GM03348 (cell line): ENCODE results near the gene TUFM.
"Not testable (repeated sequence)": the region's sequence is repeated elsewhere in the genome, so short reads cannot be mapped to it uniquely, and the experiment has no call there.

ENCODE experiments used
- DNase-seq: peaks from one replicate; pipeline ENCODE4 v3.0.0; 2012; ENCODE audit warnings: low spot score

TUFM gene

DNA sequence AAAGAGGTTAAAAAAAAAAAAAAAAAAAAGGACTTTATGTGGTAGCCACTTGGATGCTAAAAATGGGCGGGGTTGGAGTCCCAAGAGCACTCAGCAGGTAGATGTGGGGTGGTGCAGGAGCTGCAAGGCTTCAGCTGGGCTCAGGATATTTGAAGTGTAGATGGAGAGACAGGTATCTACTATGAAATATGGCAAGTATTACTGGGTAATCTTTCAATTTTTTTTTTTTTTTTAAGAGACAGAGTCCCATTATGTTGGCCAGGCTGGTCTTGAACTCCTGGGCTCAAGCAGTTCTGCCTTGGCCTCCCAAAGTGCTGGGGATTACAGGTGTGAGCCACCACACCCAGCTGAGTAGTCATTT, 7.6 kb downstream of the TUFM start:
- DNase-seq = no peak

DNA sequence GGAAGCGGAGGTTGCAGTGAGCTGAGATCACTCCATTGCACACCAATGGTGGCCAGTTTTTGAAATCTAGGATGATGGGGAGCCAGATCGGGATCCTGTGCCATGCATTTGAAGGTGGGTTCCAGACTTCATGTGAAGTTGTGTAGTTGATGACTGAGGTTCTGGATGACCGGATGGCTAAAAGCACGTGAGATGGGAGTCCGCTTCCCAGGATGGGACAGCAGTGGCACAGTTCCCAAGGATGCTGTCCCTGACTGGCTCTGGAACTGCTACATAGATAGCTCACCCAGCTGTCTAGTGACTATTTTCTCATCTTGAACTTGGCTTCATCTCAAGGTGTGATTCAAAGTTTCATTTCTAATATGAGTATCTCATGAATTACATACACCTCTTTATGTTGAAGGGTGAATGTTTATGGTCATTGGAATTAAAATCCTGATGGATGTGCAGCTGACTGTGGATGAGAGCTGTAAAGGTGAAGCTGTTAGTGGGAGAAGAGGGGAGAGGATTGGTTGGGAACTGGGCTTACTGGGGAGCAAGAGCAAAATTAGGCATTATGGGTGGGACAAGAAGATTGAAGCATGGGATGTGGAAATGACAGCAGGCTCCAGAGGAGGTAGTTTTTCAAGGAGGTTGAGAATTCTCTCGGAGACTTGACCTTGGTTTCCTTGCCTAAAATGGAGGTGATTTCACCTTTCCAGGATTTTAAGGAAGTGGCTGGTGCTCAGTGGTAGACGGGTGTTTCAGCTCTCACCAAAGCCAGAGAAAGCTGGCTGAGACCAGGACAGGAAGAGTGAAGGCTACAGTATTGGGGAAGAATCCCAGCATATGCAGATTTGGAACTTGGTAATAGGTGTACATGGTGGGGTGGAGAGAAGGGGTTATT, 8.2 kb downstream of the TUFM start:
- no peak for DNase-seq

DNA sequence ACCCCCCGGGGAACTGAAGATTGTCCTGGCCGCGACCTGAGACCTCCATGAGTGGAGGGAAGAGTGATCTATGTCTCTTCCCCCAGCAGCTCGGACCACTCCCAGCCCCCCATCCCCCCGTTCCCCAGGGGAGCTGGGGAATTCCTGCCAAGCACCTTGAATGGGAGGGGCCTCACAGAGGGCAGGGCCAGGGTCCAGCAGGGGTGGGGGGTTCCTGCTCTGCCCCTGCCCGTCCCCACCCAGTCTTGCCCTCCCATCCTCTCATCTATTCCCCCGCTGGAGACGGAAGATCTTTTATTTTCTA, 9.4 kb downstream of the TUFM start:
- no peak for DNase-seq

DNA sequence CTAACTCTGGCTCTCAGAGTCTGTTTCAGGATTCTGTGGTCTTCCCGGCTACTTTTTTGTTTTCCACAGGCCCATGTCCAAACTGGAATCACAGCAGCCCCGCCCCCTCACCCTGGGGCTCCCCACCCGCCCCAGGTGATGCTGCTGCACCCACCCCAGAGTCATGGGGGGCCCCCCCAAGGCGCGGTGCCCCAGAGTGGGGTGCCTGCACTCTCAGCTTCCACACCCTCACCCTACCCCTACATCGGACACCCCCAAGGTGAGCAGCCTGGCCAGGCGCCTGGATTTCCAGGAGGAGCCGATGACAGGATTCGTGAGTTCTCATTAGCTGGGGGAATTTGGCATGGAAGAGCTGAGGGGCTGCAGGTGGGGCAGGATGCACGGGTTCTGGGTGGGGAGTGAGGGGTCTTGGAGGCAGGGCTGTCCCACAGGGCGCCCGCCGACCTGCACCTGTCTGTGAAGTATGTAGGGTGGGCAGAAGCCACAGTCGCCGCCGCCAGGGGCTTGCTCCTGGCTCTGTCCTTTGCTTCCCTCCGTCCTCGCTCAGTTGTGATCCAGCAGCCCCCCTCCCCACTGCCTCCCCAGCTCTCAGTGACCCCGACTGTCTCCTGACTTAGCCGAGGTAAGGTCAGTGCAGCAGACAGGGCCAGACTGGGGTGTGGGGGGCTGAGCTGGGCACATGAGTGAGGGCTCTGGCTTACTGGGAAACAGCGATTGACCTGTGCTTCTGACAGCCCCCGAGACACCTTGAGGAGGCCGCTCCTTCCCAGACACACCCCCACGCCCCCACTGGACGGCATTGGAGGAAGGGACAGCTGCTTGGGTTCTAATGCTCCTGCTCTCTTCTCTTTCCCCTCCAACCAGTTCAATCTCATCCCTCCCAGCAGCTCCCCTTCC, 10.0 kb downstream of the TUFM start:
- DNase-seq = no peak

DNA sequence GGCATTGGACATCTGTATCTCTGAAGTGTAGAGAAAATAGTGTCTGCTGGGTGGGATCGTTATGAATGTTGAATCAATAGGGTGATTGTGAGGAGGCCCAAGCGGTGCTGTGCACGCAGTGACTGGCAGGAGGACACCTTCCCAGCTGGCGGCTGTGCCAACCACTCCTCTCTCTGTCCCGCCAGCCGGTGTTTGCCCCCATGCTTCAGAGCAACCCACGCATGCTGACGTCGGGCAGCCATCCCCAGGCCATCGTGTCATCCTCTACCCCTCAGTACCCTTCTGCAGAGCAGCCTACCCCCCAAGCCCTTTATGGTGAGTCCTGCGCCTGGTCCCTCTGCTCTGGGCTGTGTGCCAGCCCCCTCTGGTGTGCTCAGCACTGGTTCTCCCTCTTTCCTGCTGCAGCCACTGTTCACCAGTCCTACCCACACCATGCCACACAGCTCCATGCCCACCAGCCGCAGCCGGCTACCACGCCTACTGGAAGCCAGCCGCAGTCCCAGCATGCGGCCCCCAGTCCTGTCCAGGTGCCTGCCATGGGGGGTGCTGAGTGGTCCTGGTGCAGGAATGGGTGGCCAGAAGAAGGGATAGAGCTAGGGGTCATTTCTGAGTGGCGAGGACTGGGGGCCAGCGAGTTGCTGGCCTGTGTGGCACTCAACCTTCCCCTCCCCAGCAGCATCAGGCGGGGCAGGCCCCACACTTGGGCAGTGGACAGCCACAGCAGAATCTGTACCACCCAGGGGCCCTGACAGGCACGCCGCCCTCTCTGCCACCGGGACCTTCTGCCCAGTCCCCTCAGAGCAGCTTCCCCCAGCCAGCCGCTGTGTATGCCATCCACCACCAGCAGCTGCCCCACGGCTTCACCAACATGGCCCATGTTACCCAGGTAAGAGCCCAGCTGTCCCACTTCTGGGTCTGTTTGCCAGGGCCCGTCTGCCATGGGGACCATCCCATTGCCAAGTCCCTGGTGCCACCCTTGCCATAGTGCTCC, 11.0 kb downstream of the TUFM start:
- DNase-seq = no peak

DNA sequence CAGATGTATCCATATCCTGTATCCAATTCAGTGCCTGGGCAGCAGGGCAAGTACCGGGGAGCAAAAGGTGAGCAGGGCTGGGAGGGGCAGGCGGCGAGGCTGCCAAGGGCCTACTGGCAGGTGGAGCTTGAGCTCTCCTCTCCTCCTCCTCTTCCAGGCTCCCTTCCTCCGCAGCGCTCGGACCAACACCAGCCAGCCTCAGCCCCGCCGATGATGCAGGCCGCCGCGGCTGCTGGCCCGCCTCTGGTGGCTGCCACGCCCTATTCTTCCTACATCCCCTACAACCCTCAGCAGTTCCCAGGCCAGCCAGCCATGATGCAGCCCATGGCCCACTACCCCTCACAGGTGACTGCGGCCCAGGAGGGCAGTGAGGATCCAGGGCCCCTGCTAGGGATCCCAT, 11.8 kb downstream of the TUFM start:
- DNase-seq = no peak

DNA sequence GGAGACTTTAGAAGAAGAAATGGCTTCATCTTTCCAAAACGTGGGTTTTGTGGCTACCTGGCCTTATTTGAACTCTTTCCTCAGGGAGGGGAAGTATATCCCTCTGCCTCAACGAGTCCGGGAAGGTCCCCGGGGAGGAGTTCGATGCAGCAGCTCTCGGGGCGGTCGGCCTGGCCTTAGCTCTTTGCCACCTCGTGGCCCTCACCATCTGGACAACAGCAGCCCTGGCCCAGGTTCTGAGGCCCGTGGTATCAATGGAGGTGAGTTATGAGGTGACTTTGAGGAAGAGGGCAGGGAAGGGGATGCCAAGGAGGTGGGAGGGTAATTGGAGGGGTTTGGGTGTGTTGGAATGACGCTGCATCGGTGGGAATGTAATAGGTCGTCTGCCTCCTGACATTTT, 15.6 kb downstream of the TUFM start:
- DNase-seq = no peak

DNA sequence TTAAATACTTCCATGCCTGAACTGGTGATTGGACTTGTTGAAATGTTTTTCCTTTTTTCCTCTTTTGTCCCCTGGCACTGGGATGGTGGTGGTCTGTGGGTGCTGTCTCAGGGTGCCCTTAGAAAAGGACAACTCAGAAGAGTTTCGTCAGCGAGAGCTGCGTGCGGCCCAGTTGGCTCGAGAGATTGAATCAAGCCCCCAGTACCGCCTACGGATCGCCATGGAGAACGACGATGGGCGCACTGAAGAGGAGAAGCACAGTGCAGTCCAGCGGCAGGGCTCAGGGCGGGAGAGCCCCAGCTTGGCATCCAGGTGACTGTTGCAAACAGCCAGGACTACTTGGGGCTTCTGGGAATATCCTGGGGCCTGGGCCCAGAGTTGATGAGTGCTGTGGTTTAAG, 16.4 kb downstream of the TUFM start:
- DNase-seq = no peak

DNA sequence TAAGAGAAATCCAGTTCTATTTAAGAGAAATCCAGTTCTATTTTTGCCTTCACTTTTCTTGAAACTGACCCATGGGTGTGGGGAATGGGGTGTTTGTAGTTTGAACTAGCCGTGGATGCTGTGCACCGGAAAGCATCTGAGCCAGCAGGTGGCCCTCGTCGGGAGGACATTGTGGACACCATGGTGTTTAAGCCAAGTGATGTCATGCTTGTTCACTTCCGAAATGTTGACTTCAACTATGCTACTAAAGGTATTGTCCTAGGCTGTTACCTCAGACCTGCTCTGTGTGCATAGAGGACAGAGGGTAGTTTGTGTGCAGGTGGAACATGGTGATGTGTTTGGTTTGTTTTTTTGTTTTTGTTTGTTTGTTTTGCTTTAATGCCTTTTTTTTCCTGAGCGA, 20.0 kb downstream of the TUFM start:
- no peak for DNase-seq

DNA sequence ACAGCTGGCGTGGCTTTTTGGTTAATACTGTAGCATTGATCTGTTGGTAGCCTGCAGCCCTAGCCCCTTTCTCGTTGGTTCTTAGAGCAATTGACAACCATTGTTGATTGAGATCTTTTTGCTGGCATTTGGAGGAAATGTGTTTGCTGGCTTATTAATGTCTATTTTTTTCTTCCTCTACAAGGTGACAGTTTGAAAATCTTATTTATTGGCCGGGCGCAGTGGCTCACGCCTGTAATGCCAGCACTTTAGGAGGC, 21.5 kb downstream of the TUFM start:
- no peak for DNase-seq

DNA sequence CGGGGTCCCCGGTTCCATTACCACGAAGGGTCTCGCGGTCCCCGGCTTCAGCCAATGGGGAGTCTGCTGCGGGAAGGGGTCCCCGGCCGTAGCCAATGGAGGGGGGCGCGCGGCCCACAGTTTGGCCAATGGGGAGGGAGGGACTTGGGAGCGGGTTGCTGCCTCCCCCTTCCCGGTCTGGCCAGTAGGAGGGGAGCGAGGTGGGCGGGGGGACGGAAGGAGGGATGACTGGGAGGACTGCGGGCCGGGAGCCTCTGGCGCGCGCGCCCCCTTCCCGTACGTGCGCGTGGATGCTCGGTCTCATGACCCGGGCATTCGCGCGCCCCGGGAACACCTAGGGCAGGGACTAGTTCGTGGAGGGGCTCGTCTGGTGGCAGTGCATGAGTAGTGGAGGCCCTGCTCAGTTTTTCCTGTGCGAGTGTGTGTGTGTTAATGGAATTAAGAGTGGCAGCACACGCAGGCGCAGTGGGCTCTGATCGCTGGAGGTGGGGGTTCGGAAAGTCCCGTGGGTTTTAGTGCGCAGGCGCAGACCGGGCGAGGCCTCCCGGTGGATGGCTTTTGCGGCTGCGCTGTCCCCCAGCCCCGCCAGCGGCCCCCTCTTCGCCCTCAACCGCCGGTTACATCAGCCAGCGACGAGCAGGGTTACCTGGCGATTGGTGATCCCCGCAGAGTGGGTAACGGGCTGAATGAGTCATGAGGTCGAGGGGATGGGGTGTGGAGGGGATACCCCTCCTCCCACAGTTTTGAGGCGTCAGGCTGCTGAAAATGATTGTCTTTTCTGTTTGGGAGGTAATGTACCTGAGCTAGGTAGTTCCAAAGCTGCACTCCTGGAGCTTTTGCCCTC, 22.1 kb downstream of the TUFM start:
- peak; percentile 98 for DNase-seq

DNA sequence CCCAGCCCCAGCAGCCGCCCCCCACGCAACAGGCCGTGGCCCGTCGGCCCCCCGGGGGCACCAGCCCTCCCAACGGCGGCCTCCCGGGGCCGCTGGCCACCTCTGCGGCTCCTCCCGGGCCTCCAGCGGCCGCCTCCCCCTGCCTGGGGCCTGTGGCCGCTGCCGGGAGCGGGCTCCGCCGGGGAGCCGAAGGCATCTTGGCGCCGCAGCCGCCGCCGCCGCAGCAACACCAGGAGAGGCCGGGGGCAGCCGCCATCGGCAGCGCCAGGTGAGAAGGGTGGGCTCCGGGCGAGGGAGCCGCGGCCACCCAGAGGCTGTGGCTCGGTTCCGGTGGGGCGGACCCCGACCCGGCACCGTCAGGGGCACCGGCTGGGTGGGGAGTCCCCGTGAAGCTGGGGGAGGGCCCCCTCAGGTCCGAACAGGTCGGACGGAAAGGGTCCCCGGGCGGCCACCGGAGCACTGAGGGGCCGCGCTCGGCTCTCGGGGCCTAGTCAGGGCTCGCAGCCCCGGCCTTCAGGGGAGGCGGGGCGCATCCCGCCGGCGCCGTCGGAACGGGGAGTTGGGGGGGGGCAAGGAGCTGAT, 22.8 kb downstream of the TUFM start:
- no peak for DNase-seq

DNA sequence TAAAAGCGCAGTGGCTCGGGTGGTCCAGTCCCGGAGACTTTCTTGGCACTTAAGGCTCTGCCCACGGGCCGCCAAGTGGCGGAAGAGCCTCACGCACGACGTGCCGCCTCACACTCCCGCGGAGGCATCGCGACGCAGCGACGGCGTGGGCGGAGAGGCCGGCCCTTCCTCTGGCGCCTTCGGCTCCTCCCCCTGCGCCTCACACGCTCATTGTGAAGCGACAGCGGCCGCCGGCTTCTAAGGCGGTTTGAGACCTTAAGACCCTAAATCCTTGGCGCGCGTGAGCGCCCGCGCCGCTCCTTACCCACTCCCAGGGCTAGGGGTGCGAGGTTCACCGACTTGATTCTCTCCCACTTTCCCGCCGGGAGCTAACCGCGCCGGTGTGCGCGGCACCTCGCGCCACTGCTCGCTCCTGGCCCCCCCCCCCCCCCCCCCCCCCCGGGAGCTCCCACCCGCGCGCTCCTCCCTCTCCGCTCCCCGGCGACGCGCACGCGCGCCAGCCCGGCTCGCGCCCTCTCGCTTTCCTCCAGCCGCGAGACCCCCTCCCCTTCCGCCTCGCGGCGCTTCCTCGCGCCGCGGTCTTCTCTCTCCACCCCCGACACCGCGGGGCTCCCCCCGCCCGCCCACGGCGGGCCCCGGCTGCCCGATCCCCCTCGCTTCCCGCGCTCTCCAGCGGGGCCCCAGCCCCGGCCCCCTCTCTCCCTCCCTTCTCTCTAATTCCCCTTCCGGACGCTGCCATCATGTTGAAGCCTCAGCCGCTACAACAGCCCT, 23.4 kb downstream of the TUFM start, which contains the start of gene ATXN2L:
ATXN2L (plus strand) TSS at position 480 of the 771 bp plus-strand sequence; CDS start at position 741, 261 bp downstream.
- peak; percentile 96 for DNase-seq

DNA sequence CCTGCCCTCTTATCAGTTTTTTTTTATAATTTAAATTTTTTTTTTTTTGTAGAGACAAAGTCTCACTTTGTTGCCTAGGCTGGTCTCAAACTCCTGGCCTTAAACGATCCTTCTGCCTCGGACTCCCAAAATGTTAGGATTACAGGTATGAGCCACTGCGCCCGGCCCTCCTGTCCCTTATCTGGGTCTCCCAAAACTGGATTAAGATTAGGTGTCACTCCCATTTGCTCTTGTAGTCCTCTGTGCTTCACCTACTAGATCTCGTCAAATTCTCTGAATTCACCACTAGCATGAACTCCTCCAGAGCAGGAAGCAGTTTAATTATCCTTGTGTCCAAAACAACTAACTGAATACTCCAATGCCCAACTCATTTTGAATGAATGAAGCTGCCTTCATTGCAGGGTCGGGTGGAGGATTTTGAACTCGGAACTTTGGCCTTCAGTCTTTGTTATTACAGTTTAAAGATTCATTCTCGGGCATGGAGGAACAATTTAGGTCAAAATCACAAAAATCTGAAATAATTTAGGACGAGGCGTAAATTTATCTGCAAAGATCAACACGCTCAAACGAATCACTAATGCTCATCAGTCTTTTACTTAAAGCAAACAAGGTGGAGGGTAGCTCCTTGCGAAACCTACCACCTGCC, 24.2 kb downstream of the TUFM start:
- DNase-seq = no peak

DNA sequence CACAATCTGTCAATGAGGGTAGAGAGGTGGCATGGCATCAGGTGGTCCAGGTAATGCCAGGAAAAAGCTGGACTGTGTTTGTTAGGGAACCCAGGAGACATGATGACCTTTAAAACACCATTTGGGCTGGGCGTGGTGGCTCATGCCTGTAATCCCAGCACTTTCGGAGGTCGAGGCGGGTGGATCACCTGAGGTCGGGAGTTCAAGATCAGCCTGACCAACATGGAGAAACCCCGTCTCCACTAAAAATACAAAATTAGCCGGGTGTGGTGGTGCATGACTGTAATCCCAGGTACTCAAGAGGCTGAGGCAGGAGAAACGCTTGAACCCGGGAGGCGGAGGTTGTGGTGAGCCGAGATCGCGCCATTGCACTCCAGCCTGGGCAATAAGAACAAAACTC, 25.6 kb downstream of the TUFM start:
- DNase-seq = not testable (repeated sequence)

DNA sequence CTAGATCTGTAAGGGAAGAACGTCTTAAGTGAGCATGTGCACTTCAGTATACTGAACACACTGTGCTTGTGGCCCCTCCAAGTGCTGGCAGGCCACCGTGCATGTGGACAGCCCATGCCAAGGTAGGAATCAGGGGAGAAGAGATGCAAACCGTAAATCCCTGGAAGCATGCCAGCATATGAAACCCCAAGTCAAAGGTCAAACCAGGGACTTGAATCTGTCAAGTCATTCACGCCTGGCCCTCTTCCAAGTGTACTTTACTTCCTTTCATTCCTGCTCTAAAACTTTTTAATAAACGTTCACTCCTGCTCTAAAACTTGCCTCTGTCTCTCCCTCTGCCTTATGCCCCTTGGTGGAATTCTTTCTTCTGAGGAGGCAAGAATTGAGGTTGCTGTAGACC, 26.1 kb downstream of the TUFM start:
- DNase-seq = no peak

DNA sequence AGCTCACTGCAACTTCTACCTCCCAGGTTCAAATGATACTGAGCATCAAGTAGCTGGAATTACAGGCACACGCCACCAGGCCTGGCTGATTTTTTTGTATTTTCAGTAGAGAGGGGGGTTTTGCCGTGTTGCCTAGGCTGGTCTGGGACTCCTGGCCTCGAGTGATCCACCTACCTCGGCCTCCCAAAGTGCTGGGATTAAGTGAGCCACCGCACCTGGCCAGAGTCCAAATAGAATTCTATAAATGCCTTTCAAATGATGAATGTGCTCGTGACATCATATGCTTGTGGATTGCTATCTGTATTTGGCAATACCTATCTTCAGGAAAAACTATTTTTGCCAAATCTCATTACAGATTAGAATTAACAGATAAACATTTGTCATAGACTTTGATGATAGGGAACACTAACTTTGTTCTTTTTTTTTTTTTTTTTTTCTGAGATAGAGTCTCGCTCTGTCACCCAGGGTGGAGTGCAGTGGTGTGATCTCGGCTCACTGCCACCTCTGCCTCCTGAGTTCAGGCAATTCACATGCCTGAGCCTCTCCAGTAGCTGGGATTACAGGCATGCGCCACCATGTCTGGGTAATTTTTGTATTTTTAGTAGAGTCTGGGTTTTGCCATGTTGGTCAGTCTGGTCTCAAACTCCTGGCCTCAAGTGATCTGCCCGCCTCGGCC, 38.6 kb downstream of the TUFM start:
- not testable (repeated sequence) for DNase-seq

DNA sequence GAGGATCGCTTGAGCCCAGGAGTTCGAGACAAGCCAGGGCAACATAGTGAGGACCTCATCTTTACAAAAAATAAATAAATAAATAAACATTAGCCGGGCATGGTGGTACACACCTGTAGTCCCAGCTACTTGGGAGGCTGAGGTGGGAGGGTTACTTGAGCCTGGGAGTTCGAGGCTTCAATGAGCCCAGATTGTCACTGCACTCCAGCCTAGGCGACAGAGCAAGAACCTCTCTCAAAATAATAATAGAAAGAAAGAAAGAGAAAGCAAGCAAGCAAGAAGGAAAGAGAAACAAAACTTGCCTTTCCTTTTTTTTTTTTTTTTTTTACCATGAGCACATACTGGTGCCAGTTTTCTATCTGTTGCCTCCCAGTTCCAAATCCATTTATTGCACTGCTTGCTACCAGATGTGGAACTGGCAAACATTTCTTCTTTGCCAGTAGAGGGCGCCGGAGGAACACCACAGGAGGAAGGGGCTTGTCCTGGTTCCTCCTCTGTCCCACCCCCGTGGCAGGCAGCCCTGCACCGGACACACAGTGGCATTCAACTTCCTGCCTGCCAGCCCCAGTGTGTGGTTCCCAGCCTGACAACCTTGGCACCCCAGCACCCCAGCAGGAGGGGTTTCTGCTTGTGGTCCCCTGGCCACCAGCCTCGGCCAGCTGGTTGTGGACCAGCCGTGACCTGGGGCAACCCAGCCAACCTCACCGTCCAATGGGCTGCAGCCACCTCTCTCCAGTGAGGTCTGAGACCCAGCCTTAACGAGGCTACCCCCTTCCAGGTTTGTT, 43.7 kb downstream of the TUFM start:
- not testable (repeated sequence) for DNase-seq
